SKM-1 (cell line): ENCODE results near the gene RUNX3.
A peak's percentile ranks its signal among the peaks of the same experiment; 100 is the strongest.

Experiments used
- DNase-seq: peaks from one replicate; lab custom pipeline; 2025; ENCODE audit not compliant: unreplicated experiment; lab: John Stamatoyannopoulos, UW

The RUNX3 gene

GRCh38 chr1:24948079-24948827, 18.2 kb upstream of the RUNX3 start:
- no peak for DNase-seq

- DNase-seq = no peak
Measured at GRCh38 chr1:24946861-24947658, 17.0 kb upstream of the RUNX3 start.

- no peak for DNase-seq
Measured at GRCh38 chr1:24945354-24946326, 15.6 kb upstream of the RUNX3 start.

- DNase-seq = no peak
Measured at GRCh38 chr1:24944318-24944717, 14.2 kb upstream of the RUNX3 start.

- no peak for DNase-seq
Measured at GRCh38 chr1:24942789-24943188, 12.7 kb upstream of the RUNX3 start.

- DNase-seq = no peak
Measured at GRCh38 chr1:24941564-24941963, 11.5 kb upstream of the RUNX3 start.

- no peak for DNase-seq
Measured at GRCh38 chr1:24940231-24940630, 10.2 kb upstream of the RUNX3 start.

GRCh38 chr1:24939675-24940193, 9.7 kb upstream of the RUNX3 start:
- DNase-seq = no peak

- no peak for DNase-seq
Measured at GRCh38 chr1:24939040-24939674, 9.1 kb upstream of the RUNX3 start.

- no peak for DNase-seq
Measured at GRCh38 chr1:24938276-24938675, 8.2 kb upstream of the RUNX3 start.

GRCh38 chr1:24936684-24937083, 6.6 kb upstream of the RUNX3 start:
- no peak for DNase-seq

GRCh38 chr1:24935615-24936484, 5.8 kb upstream of the RUNX3 start:
- no peak for DNase-seq

GRCh38 chr1:24935196-24935526, 5.1 kb upstream of the RUNX3 start:
- no peak for DNase-seq

GRCh38 chr1:24934310-24935195, 4.5 kb upstream of the RUNX3 start:
- DNase-seq = no peak

GRCh38 chr1:24933468-24933867, 3.4 kb upstream of the RUNX3 start:
- no peak for DNase-seq

- no peak for DNase-seq
Measured at GRCh38 chr1:24932725-24933294, 2.7 kb upstream of the RUNX3 start.

- peak; percentile 9 for DNase-seq
Measured at GRCh38 chr1:24932284-24932683, 2.2 kb upstream of the RUNX3 start.

- DNase-seq = no peak
Measured at GRCh38 chr1:24931468-24932231, 1.6 kb upstream of the RUNX3 start.
